Measurements from ENCODE around the gene FES.

Gene FES

DNA sequence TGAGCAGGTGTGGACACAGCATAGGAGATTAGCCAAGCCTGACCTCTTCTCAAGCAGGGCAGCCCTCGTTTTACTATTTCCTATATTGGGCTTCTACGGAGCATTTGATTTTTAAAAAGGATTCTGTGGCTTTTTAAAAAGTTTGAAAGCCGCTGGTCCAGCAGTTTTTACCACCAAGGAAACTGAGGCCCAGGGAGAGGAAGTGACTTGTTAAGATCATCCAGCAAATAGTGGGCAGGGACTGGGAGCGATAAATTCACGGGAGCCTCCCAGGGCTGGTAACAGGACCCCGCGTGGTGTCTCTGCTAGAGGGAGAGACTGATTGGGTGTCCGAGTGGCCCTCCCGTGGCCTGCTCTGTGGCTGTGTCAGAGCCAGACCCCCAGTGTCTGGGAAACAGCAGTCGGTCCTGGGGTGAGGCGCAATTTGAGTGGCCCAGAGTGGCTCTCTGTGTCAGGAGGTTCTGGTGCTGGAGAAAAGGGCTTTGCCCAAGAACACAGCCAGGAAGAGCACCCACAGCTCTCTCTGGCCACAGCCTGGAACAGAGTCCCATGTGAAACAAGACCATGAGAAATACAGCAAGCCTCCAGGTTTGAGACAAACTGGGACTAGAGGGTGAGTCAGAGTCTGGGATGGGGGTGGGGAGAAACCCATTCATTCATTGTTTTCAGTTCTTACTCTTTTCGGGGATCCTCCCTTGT lies 11.7 kb upstream of the FES start:
- TF ChIP-seq TAF1 (IDR thresholded peaks at IDR 0.05; ENCODE audit: borderline replicate concordance, insufficient read depth, low read length) (peak; percentile 43; the same call in 1 of the 2 replicates), POLR2AphosphoS5 (IDR thresholded peaks at IDR 0.05; ENCODE audit: low read depth, low read length) (peak; percentile 55; the same call in 1 of the 2 replicates), SIN3A (IDR thresholded peaks at IDR 0.05; ENCODE audit: borderline replicate concordance, insufficient read depth, low read length) (0 out of 2 replicates have a peak, but pooled peaks have one; percentile 13)
- TF ChIP-seq, protein P1, sequence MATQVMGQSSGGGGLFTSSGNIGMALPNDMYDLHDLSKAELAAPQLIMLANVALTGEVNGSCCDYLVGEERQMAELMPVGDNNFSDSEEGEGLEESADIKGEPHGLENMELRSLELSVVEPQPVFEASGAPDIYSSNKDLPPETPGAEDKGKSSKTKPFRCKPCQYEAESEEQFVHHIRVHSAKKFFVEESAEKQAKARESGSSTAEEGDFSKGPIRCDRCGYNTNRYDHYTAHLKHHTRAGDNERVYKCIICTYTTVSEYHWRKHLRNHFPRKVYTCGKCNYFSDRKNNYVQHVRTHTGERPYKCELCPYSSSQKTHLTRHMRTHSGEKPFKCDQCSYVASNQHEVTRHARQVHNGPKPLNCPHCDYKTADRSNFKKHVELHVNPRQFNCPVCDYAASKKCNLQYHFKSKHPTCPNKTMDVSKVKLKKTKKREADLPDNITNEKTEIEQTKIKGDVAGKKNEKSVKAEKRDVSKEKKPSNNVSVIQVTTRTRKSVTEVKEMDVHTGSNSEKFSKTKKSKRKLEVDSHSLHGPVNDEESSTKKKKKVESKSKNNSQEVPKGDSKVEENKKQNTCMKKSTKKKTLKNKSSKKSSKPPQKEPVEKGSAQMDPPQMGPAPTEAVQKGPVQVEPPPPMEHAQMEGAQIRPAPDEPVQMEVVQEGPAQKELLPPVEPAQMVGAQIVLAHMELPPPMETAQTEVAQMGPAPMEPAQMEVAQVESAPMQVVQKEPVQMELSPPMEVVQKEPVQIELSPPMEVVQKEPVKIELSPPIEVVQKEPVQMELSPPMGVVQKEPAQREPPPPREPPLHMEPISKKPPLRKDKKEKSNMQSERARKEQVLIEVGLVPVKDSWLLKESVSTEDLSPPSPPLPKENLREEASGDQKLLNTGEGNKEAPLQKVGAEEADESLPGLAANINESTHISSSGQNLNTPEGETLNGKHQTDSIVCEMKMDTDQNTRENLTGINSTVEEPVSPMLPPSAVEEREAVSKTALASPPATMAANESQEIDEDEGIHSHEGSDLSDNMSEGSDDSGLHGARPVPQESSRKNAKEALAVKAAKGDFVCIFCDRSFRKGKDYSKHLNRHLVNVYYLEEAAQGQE (IDR thresholded peaks at IDR 0.05; ENCODE audit: insufficient read depth in 1 of 2, low read depth in 2 of 2, low read length in 2 of 2), result no peak; a peak in 1 of 4 replicates

DNA sequence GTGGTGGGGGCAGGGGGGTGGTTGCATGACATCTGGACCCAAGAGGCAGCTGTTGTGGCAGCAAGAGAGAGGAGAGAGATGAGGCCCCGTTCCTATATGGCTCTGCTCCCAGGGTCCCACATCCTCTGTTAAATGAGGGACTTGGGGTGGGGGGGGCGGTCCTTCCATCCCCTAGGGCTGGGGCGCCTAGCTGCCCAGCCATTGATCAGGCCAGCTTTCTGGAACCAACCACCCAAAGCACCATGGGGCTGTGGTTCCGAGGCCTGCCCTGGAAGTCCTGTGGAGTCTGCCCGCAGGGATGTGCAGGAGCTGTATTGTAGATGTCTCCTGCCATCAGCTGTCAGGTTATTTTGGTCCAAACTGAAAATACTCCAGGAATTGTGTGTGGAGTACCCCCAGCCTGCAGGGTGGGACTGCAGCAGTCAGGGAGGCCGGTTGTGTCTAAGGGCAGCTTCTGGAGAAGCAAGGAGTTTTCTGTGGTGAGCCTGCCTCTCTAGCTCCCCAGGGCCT lies 10.8 kb upstream of the FES start:
- TF ChIP-seq TAF1 (IDR thresholded peaks at IDR 0.05; ENCODE audit: borderline replicate concordance, insufficient read depth, low read length) (no peak), POLR2AphosphoS5 (IDR thresholded peaks at IDR 0.05; ENCODE audit: low read depth, low read length) (0 out of 2 replicates have a peak, but pooled peaks have one; percentile 35), SIN3A (IDR thresholded peaks at IDR 0.05; ENCODE audit: borderline replicate concordance, insufficient read depth, low read length) (no peak)

DNA sequence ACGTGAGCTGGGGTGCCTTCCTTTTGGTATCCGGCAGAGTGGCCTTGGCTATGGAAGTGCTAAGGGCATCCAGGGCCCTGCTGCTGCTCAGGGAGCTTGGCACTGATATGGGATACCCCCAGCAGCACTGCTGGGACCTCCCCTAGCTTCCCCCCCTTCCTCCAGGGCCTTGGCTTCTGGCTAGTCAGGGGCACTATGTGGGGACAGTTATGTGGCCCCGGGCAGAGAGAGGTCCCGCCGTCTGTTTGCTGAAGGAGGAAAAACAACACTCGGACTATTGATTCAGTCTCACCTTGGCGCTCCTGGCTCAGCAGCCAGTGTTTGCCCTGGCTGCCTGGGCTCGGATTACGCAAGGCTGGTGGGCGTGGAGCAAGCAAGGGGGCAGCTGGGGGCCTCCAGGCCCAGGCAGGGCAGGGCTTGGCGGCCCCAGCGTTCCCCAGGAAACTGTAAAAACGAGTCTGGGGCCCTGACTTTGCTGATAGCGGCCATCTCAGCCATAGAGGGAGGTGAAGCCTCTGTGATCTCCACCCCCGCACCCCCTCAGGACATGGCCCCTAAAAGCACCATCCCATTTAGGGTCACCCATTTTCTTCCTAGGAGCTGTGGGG lies 10.2 kb upstream of the FES start:
- TF ChIP-seq POLR2AphosphoS5 (IDR thresholded peaks at IDR 0.05; ENCODE audit: low read depth, low read length) (no peak), FOXP2 (optimal IDR thresholded peaks at IDR 0.05; ENCODE audit: borderline replicate concordance, extremely low read depth, extremely low read length, insufficient read depth) (no peak), TAF1 (IDR thresholded peaks at IDR 0.05; ENCODE audit: borderline replicate concordance, insufficient read depth, low read length) (no peak), SIN3A (IDR thresholded peaks at IDR 0.05; ENCODE audit: borderline replicate concordance, insufficient read depth, low read length) (no peak)
- TF ChIP-seq, protein P1 (IDR thresholded peaks at IDR 0.05; ENCODE audit: insufficient read depth in 1 of 2, low read depth in 2 of 2, low read length in 2 of 2), result no peak

DNA sequence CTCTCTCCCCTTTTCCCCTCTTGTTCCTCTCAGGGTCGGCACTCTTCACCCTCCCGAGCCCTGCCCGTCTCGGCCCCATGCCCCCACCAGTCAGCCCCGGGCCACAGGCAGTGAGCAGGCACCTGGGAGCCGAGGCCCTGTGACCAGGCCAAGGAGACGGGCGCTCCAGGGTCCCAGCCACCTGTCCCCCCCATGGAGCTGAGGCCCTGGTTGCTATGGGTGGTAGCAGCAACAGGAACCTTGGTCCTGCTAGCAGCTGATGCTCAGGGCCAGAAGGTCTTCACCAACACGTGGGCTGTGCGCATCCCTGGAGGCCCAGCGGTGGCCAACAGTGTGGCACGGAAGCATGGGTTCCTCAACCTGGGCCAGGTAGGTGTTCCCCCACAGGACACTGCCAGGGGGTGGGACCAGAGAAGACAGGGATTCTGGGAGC lies 8.7 kb upstream of the FES start:
- TF ChIP-seq, protein P1 (IDR thresholded peaks at IDR 0.05; ENCODE audit: insufficient read depth in 1 of 2, low read depth in 2 of 2, low read length in 2 of 2), result no peak
- TF ChIP-seq SIN3A (IDR thresholded peaks at IDR 0.05; ENCODE audit: borderline replicate concordance, insufficient read depth, low read length) (no peak), TAF1 (IDR thresholded peaks at IDR 0.05; ENCODE audit: borderline replicate concordance, insufficient read depth, low read length) (no peak), POLR2AphosphoS5 (IDR thresholded peaks at IDR 0.05; ENCODE audit: low read depth, low read length) (no peak), FOXP2 (optimal IDR thresholded peaks at IDR 0.05; ENCODE audit: borderline replicate concordance, extremely low read depth, extremely low read length, insufficient read depth) (no peak)

DNA sequence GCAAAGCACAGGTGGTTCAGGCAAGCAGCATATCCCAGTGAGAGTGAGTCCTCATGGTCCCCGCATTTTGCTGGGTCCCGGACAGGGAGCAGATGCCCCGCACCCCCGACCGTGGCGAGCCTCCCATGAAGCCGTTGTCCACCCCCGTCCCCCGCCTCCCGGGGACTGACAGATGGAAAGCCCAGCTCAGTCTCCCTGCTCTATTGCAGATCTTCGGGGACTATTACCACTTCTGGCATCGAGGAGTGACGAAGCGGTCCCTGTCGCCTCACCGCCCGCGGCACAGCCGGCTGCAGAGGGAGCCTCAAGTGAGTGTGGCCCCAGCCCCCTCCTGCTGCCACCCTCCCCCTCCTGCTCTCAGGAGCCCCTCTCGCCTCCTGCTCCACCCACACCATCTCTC lies 8.3 kb upstream of the FES start:
- TF ChIP-seq TAF1 (IDR thresholded peaks at IDR 0.05; ENCODE audit: borderline replicate concordance, insufficient read depth, low read length), result no peak
